Stimulated activated CD8-positive, alpha-beta memory T cell treated with anti-CD3 and anti-CD28 coated beads, Interleukin-12 subunit alpha, Interleukin-12 subunit beta, amount 100 ng/mL, for 24 hours (primary cell): ENCODE data around the gene PARVG.
"Not testable (repeated sequence)": the region's sequence is repeated elsewhere in the genome, so short reads cannot be mapped to it uniquely, and the experiment has no call there.

Experiments
- DNase-seq: peaks from one replicate; pipeline ENCODE4 v3.0.0-alpha.2; 2020; ENCODE audit errors: extremely low read depth

The PARVG gene

GRCh38 chr22:44213489-44214043 lies 32.8 kb downstream of the PARVG start:
- DNase-seq: no peak

- no peak for DNase-seq
Measured at GRCh38 chr22:44214187-44214586, 33.5 kb downstream of the PARVG start.

GRCh38 chr22:44214764-44215163 lies 34.0 kb downstream of the PARVG start:
- DNase-seq: no peak

- no peak for DNase-seq
Measured at GRCh38 chr22:44215287-44215686, 34.6 kb downstream of the PARVG start.

GRCh38 chr22:44217346-44217745 lies 36.6 kb downstream of the PARVG start:
- no peak for DNase-seq

GRCh38 chr22:44218071-44218470 lies 37.3 kb downstream of the PARVG start:
- no peak for DNase-seq

GRCh38 chr22:44219101-44219870 lies 38.6 kb downstream of the PARVG start:
- no peak for DNase-seq

GRCh38 chr22:44220727-44221680 lies 40.3 kb downstream of the PARVG start:
- DNase-seq: no peak

- no peak for DNase-seq
Measured at GRCh38 chr22:44221710-44222475, 41.2 kb downstream of the PARVG start.

- no peak for DNase-seq
Measured at GRCh38 chr22:44224166-44224565, 43.4 kb downstream of the PARVG start.

- DNase-seq: no peak
Measured at GRCh38 chr22:44225091-44225689, 44.5 kb downstream of the PARVG start.

- no peak for DNase-seq
Measured at GRCh38 chr22:44225812-44226211, 45.1 kb downstream of the PARVG start.

GRCh38 chr22:44229331-44229730 lies 48.6 kb downstream of the PARVG start:
- no peak for DNase-seq

GRCh38 chr22:44229809-44230208 lies 49.1 kb downstream of the PARVG start:
- no peak for DNase-seq

- no peak for DNase-seq
Measured at GRCh38 chr22:44231233-44231632, 50.5 kb downstream of the PARVG start.

- DNase-seq: not testable (repeated sequence)
Measured at GRCh38 chr22:44234372-44234771, 53.6 kb downstream of the PARVG start.

GRCh38 chr22:44237290-44237689 lies 56.6 kb downstream of the PARVG start:
- no peak for DNase-seq

- not testable (repeated sequence) for DNase-seq
Measured at GRCh38 chr22:44241121-44241520, 60.4 kb downstream of the PARVG start.

- DNase-seq: no peak
Measured at GRCh38 chr22:44242946-44243724, 62.4 kb downstream of the PARVG start.

- DNase-seq: no peak
Measured at GRCh38 chr22:44243761-44244160, 63.0 kb downstream of the PARVG start.
